ENCODE results near the gene RAPGEF4. TPM values are rescaled to one million over a fixed set of nuclear protein-coding genes. Genes with fewer than 3 reads are reported as not detected.

Gene RAPGEF4
- total and polyA plus RNA-seq, 9 of the 15 experiments (the other 6 are each of a cell fraction or from before 2014, with no cell fraction given) = 0.04 to 0.33 (median 0.13) TPM; not detected in 6

- in situ Hi-C loops (cut with MboI) = no loop called here
- no peak for TF ChIP-seq RBM15 (IDR thresholded peaks at IDR 0.05; ENCODE audit: insufficient read depth, low read length)
- TF ChIP-seq ERF (CRISPR knock-in tag; IDR thresholded peaks at IDR 0.05) = no peak
- no peak for TF ChIP-seq RHOXF2B (CRISPR knock-in tag; conservative IDR thresholded peaks at IDR 0.05)
- TF ChIP-seq ZNF197 (CRISPR knock-in tag; IDR thresholded peaks at IDR 0.05; ENCODE audit: low read depth) = no peak
- TF ChIP-seq ZBTB34 (CRISPR knock-in tag; IDR thresholded peaks at IDR 0.05) = no peak
- no peak for TF ChIP-seq ZFP91 (CRISPR knock-in tag; IDR thresholded peaks at IDR 0.05)
- TF ChIP-seq ZNF121 (CRISPR knock-in tag; conservative IDR thresholded peaks at IDR 0.05) = no peak
- TF ChIP-seq JUN (IDR thresholded peaks at IDR 0.05; ENCODE audit: borderline replicate concordance, low read depth, low read length) = no peak
- no peak for TF ChIP-seq JUN (CRISPR knock-in tag; IDR thresholded peaks at IDR 0.05; ENCODE audit: borderline replicate concordance)
- no peak for TF ChIP-seq ZBTB9 (CRISPR knock-in tag; IDR thresholded peaks at IDR 0.05)
- TF ChIP-seq NCOA1 (IDR thresholded peaks at IDR 0.05; ENCODE audit: low read depth) = no peak
- no peak for TF ChIP-seq CAMTA2 (CRISPR knock-in tag; conservative IDR thresholded peaks at IDR 0.05)
- no peak for TF ChIP-seq MTA1 (IDR thresholded peaks at IDR 0.05; ENCODE audit: borderline replicate concordance)
- no peak for TF ChIP-seq SMARCE1 (IDR thresholded peaks at IDR 0.05)
- TF ChIP-seq ETV1 (tag; conservative IDR thresholded peaks at IDR 0.05; ENCODE audit: low read depth) = no peak
- FAIRE-seq (no peak), DNase-seq (ENCODE audit: extremely low read depth in 1 of 4, low spot score in 3 of 4) (no peak), ATAC-seq (no peak)
- no peak overlapping the region for H3K4me3 ChIP-seq
- no peak overlapping the region for H3K9ac ChIP-seq (ENCODE audit: insufficient read depth in 1 of 2, low read depth in 2 of 2, low read length in 2 of 2)
- ChIA-PET CTCF (ENCODE audit: low intra/inter-chr PET ratio) (no interaction called here), POLR2A (interaction anchor here (3.3 kb wide), 1 partner anchor 185 kb away, joined by 9 read pairs; no protein-coding TSS in a partner anchor)
- no peak overlapping the region for H3K4me2 ChIP-seq (ENCODE audit: insufficient read depth, low read length)
- H2AFZ ChIP-seq (ENCODE audit: low read depth, low read length) = no peak overlapping the region
- H3K36me3 ChIP-seq (ENCODE audit: control insufficient read depth, insufficient read depth, low read length) = no peaks in the 10 kb centered on the region
- H3K9me3 ChIP-seq (replicated peaks; ENCODE audit: control insufficient read depth, insufficient read depth, low read depth, low read length) = no peaks in the 10 kb centered on the region
- peaks cover 29 to 37% of the 10 kb centered on the region in 2 experiments for H3K27me3 ChIP-seq (ENCODE audit: control insufficient read depth in 2 of 2, insufficient read depth in 2 of 2, low read length in 2 of 2)
- WGBS (ENCODE audit: insufficient coverage, low coverage, missing lambda C conversion rate) = 3% methylated on average over 3 of the region's 3 CpGs
- H3K27ac ChIP-seq (ENCODE audit: extremely low read depth, low read depth, low read length) = no peak overlapping the region
- BruUV-seq (replicated peaks) = no TSS peak
- no peaks in the 10 kb centered on the region for H3K9me1 ChIP-seq (ENCODE audit: control insufficient read depth, insufficient read depth, low read length)
- intact Hi-C loops (cut with micrococcal nuclease) = no loop called here
- H3K4me1 ChIP-seq (replicated peaks in 1 of 2; ENCODE audit: control insufficient read depth in 2 of 2, insufficient read depth in 2 of 2, low read length in 2 of 2) = no peaks in the 10 kb centered on the region
- no peaks in the 10 kb centered on the region for H4K20me1 ChIP-seq (replicated peaks; ENCODE audit: control insufficient read depth, insufficient read depth, low read length)
- H3K79me2 ChIP-seq (ENCODE audit: control insufficient read depth, insufficient read depth, low read length) = no peaks in the 10 kb centered on the region
Measured at GRCh38 chr2:173033084-173033483, 297.4 kb downstream of the RAPGEF4 start.

All from K562 (cell line).